Measurements from ENCODE around the gene RNF175. TPM values are rescaled to one million over a fixed set of nuclear protein-coding genes. Genes with fewer than 3 reads are reported as not detected.

RNF175 gene
- polyA plus RNA-seq, 1 donor from 2014 or later: 30.1 TPM

DNA sequence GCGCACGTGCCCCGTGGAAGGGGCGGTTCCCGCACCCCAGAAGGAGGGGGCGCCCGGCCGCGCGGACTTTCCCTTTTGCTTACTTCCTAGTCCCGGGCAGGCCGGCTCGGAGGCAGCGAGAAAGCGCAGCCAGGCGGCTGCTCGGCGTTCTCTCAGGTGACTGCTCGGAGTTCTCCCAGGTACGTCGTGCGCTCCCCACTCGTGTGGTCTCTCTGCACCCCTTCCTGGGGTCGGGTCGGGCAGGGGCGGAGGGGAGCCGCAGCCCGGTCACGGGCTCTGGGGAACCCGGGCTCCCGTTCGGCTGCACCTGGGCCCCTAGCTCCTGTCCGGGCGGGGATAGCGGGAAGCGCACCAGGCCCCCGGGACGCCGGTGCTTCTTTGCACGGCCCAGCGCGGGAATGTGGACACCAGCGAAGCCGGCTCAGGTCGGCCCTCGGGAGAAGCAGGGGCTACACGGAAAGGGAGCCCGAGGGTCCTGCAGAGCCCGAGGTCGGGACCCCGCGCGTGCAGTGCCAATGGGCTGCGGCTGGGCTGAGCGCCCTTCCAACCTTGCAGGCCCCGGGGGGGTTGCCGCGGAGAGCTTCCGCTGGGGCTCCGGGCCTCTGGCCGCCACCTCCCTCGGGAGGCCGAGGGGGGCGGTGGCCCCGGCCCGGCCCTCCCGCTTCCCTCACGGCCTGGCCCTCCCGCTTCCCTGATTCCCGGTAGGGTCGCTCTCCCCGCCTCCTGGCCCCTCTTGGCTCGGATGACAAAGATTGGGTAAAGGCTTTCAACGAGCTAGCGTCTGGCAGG lies 75.4 kb downstream of the RNF175 start, which contains the start of gene TLR2:
TSS of gene TLR2 (plus strand) at position 99 of the 789 bp plus-strand sequence. CDS start 18,628 bp downstream, outside the sequence.
- no peaks in the 10 kb centered on the region for H3K79me2 ChIP-seq (replicated peaks; ENCODE audit: insufficient read depth, low read length)
- peak within 1 kb of the TSS; percentile 69 for H3K4me3 ChIP-seq (ENCODE audit: low read length)
- peak; percentile 10 for TF ChIP-seq CTCF (IDR thresholded peaks at IDR 0.05; ENCODE audit: poor library complexity, severe bottlenecking)
- no peak for TF ChIP-seq RAD21 (conservative IDR thresholded peaks at IDR 0.05)
- no peak for TF ChIP-seq POLR2AphosphoS5 (IDR thresholded peaks at IDR 0.05)
- TF ChIP-seq MXI1 (conservative IDR thresholded peaks at IDR 0.05; ENCODE audit: poor library complexity, severe bottlenecking): no peak
- peaks cover 33% of the 10 kb centered on the region for H3K27me3 ChIP-seq (ENCODE audit: insufficient read depth, low read depth, low read length)
- no peaks in the 10 kb centered on the region for H4K20me1 ChIP-seq (ENCODE audit: insufficient read depth)
- peak within 1 kb of the TSS; percentile 16 for H3K9ac ChIP-seq (ENCODE audit: low read length)
- no peaks in the 10 kb centered on the region for H3K36me3 ChIP-seq (ENCODE audit: insufficient read depth, low read length)
- peak within 1 kb of the TSS; percentile 25 for H3K4me2 ChIP-seq (ENCODE audit: low read length)
- no peaks in the 10 kb centered on the region for H3K9me3 ChIP-seq (ENCODE audit: low read length)
- no peak within 1 kb of the TSS for H2AFZ ChIP-seq (ENCODE audit: low read depth, low read length)
- no peaks in the 10 kb centered on the region for H3K9me2 ChIP-seq (ENCODE audit: insufficient read depth, low read length)
- no peak within 1 kb of the TSS for H3K27ac ChIP-seq (ENCODE audit: low read length)
- no peaks in the 10 kb centered on the region for H3F3A ChIP-seq (ENCODE audit: insufficient read depth, low read length, poor library complexity, severe bottlenecking)

DNA sequence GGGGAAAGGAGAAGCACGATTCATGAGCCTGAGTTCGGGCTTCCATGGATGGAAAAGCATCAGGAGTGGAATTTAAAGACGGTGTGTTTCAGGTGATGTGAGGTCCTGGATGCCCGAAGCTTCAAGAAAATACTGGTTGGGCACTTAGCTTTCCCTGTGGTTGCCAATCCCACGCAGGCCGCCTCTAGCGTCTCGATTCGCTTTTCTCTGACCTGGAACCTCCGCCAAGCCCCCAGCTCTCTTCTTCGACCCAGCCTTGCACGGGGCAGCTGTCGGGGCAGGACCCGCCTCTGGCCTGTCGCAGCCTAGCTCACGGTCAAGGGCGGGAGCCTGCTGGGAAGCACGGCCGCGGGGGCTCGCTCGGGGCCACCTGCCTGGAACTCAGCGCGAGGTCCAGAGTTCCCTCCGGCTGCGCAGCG lies 76.1 kb downstream of the RNF175 start:
- no peak for TF ChIP-seq MXI1 (conservative IDR thresholded peaks at IDR 0.05; ENCODE audit: poor library complexity, severe bottlenecking)
- TF ChIP-seq, protein P1, sequence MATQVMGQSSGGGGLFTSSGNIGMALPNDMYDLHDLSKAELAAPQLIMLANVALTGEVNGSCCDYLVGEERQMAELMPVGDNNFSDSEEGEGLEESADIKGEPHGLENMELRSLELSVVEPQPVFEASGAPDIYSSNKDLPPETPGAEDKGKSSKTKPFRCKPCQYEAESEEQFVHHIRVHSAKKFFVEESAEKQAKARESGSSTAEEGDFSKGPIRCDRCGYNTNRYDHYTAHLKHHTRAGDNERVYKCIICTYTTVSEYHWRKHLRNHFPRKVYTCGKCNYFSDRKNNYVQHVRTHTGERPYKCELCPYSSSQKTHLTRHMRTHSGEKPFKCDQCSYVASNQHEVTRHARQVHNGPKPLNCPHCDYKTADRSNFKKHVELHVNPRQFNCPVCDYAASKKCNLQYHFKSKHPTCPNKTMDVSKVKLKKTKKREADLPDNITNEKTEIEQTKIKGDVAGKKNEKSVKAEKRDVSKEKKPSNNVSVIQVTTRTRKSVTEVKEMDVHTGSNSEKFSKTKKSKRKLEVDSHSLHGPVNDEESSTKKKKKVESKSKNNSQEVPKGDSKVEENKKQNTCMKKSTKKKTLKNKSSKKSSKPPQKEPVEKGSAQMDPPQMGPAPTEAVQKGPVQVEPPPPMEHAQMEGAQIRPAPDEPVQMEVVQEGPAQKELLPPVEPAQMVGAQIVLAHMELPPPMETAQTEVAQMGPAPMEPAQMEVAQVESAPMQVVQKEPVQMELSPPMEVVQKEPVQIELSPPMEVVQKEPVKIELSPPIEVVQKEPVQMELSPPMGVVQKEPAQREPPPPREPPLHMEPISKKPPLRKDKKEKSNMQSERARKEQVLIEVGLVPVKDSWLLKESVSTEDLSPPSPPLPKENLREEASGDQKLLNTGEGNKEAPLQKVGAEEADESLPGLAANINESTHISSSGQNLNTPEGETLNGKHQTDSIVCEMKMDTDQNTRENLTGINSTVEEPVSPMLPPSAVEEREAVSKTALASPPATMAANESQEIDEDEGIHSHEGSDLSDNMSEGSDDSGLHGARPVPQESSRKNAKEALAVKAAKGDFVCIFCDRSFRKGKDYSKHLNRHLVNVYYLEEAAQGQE (IDR thresholded peaks at IDR 0.05; ENCODE audit: borderline replicate concordance): no peak
- Histone ChIP-seq H3K27ac (ENCODE audit: low read length) (no peak overlapping the region), H3K79me2 (replicated peaks; ENCODE audit: insufficient read depth, low read length) (no peaks in the 10 kb centered on the region), H2AFZ (ENCODE audit: low read depth, low read length) (no peak overlapping the region), H3K27me3 (ENCODE audit: insufficient read depth, low read depth, low read length) (peaks cover 33% of the 10 kb centered on the region), H3K9me2 (ENCODE audit: insufficient read depth, low read length) (no peaks in the 10 kb centered on the region), H3K36me3 (ENCODE audit: insufficient read depth, low read length) (no peaks in the 10 kb centered on the region), H3F3A (ENCODE audit: insufficient read depth, low read length, poor library complexity, severe bottlenecking) (no peaks in the 10 kb centered on the region), H4K20me1 (ENCODE audit: insufficient read depth) (no peaks in the 10 kb centered on the region), H3K9me3 (ENCODE audit: low read length) (no peaks in the 10 kb centered on the region), H3K4me3 (ENCODE audit: low read length) (peak overlapping the region; percentile 69), H3K4me2 (ENCODE audit: low read length) (peak overlapping the region; percentile 25), H3K9ac (ENCODE audit: low read length) (peak overlapping the region; percentile 16)

GRCh38 chr4:153679486-153679885 lies 80.3 kb downstream of the RNF175 start:
- H3K9me2 ChIP-seq (ENCODE audit: insufficient read depth, low read length): no peaks in the 10 kb centered on the region
- H3K79me2 ChIP-seq (replicated peaks; ENCODE audit: insufficient read depth, low read length): no peaks in the 10 kb centered on the region
- H3K36me3 ChIP-seq (ENCODE audit: insufficient read depth, low read length): no peaks in the 10 kb centered on the region
- H3K4me2 ChIP-seq (ENCODE audit: low read length): no peak overlapping the region
- no peak overlapping the region for H2AFZ ChIP-seq (ENCODE audit: low read depth, low read length)
- H3F3A ChIP-seq (ENCODE audit: insufficient read depth, low read length, poor library complexity, severe bottlenecking): no peaks in the 10 kb centered on the region
- H3K9me3 ChIP-seq (ENCODE audit: low read length): peaks cover 3% of the 10 kb centered on the region
- no peak overlapping the region for H3K27ac ChIP-seq (ENCODE audit: low read length)
- H3K4me3 ChIP-seq (ENCODE audit: low read length): no peak overlapping the region
- TF ChIP-seq TAF1 (IDR thresholded peaks at IDR 0.05; ENCODE audit: low read depth) (no peak), RAD21 (conservative IDR thresholded peaks at IDR 0.05) (no peak), SMC3 (conservative IDR thresholded peaks at IDR 0.05; ENCODE audit: poor library complexity) (no peak), EP300 (conservative IDR thresholded peaks at IDR 0.05; ENCODE audit: poor library complexity, severe bottlenecking) (no peak), MXI1 (conservative IDR thresholded peaks at IDR 0.05; ENCODE audit: poor library complexity, severe bottlenecking) (no peak), CTCF (IDR thresholded peaks at IDR 0.05; ENCODE audit: poor library complexity, severe bottlenecking) (no peak), EZH2 (IDR thresholded peaks at IDR 0.05; ENCODE audit: borderline replicate concordance, insufficient read depth, low read length, poor library complexity, severe bottlenecking) (no peak), POLR2AphosphoS5 (IDR thresholded peaks at IDR 0.05) (no peak)
- TF ChIP-seq, protein P1 (IDR thresholded peaks at IDR 0.05; ENCODE audit: borderline replicate concordance): no peak
- H3K9ac ChIP-seq (ENCODE audit: low read length): no peak overlapping the region
- peaks cover 17% of the 10 kb centered on the region for H3K27me3 ChIP-seq (ENCODE audit: insufficient read depth, low read depth, low read length)
- no peaks in the 10 kb centered on the region for H4K20me1 ChIP-seq (ENCODE audit: insufficient read depth)

All from neural cell (in vitro differentiated cells).